Naive thymus-derived CD4-positive, alpha-beta T cell (primary cell): ENCODE measurements around the gene NR2C2. TPM values are rescaled to one million over a fixed set of nuclear protein-coding genes. Genes with fewer than 3 reads are reported as not detected.
A peak's percentile ranks its signal among the peaks of the same experiment; 100 is the strongest.

ENCODE experiments used
- ATAC-seq: fragments of 150-1000 bp; cut with Tn5 transposase; 2 replicates; pipeline ENCODE4 v1.10.0; 2021; ENCODE audit warnings: mild to moderate bottlenecking, moderate library complexity
- CTCF ChIA-PET: fragments of 350-600 bp; sonication (Branson Sonifier 250); formaldehyde crosslinking; loops from one replicate; lab custom pipeline; 2021; ENCODE audit warnings: antibody characterized with exemption; lab: Charles Lee
- POLR2A ChIA-PET: fragments of 350-600 bp; sonication (Branson Sonifier 250); formaldehyde crosslinking; loops from one replicate; lab custom pipeline; 2021; ENCODE audit warnings: antibody characterized with exemption, inconsistent platforms; lab: Charles Lee
- DNase-seq, 9 donors: peaks; one replicate each; pipeline versions ENCODE4 v3.0.0 to v3.0.0-alpha.2; 2020 to 2022; ENCODE audit warnings: mixed read lengths in 1 of 9
- H3K27ac ChIP-seq: one replicate; pipeline ENCODE4 v1.7.0; 2013; ENCODE audit warnings: mild to moderate bottlenecking, low read depth, low read length, moderate library complexity
- H3K27me3 ChIP-seq, 2 donors: one replicate each; pipeline ENCODE4 v1.7.0; 2013; ENCODE audit warnings: low read length in 2 of 2, mild to moderate bottlenecking in 2 of 2, moderate library complexity in 2 of 2; ENCODE audit not compliant: control insufficient read depth in 2 of 2, insufficient read depth in 2 of 2
- H3K36me3 ChIP-seq, 3 experiments: 1 replicate in 2 of 3; 2 replicates in 1 of 3; pipeline ENCODE4 v1.7.0; 2013; ENCODE audit warnings: low read length in 3 of 3, mild to moderate bottlenecking in 3 of 3, moderate library complexity in 1 of 3; ENCODE audit not compliant: insufficient read depth in 3 of 3, control insufficient read depth in 2 of 3
- H3K4me1 ChIP-seq, 2 donors: one replicate each; pipeline ENCODE4 v1.7.0; 2013; ENCODE audit warnings: low read length in 2 of 2, mild to moderate bottlenecking in 2 of 2, moderate library complexity in 1 of 2; ENCODE audit not compliant: control insufficient read depth in 2 of 2, insufficient read depth in 2 of 2
- H3K4me3 ChIP-seq: 2 replicates; pipeline ENCODE4 v1.7.0; 2013; ENCODE audit warnings: mild to moderate bottlenecking, low read length
- H3K9me3 ChIP-seq, 3 experiments: 1 replicate in 2 of 3; 2 replicates in 1 of 3; pipeline ENCODE4 v1.7.0; 2013; ENCODE audit warnings: low read length in 3 of 3; ENCODE audit not compliant: control insufficient read depth in 2 of 3
- H3K27ac Mint-ChIP-seq, 9 donors: one replicate each; pipeline ENCODE4 v1.8.0; 2020 to 2022; ENCODE audit warnings: mixed read lengths in 9 of 9, mild to moderate bottlenecking in 8 of 9, moderate library complexity in 5 of 9, inconsistent platforms in 2 of 9
- H3K27me3 Mint-ChIP-seq, 5 donors: one replicate each; pipeline ENCODE4 v1.8.0; 2021 to 2022; ENCODE audit warnings: mixed read lengths in 5 of 5, mild to moderate bottlenecking in 1 of 5
- H3K36me3 Mint-ChIP-seq, 5 donors: one replicate each; pipeline ENCODE4 v1.8.0; 2020 to 2022; ENCODE audit warnings: mixed read lengths in 5 of 5, mild to moderate bottlenecking in 3 of 5, inconsistent platforms in 1 of 5
- H3K4me1 Mint-ChIP-seq, 7 donors: one replicate each; pipeline ENCODE4 v1.8.0; 2020 to 2022; ENCODE audit warnings: mixed read lengths in 7 of 7, mild to moderate bottlenecking in 3 of 7, inconsistent platforms in 1 of 7
- H3K4me3 Mint-ChIP-seq, 10 donors: one replicate each; pipeline ENCODE4 v1.8.0; 2020 to 2022; ENCODE audit warnings: mild to moderate bottlenecking in 10 of 10, mixed read lengths in 10 of 10, moderate library complexity in 6 of 10, inconsistent platforms in 2 of 10
- H3K9me3 Mint-ChIP-seq, 11 donors: one replicate each; pipeline ENCODE4 v1.8.0; 2020 to 2022; ENCODE audit warnings: mixed read lengths in 11 of 11, mild to moderate bottlenecking in 4 of 11, inconsistent platforms in 1 of 11, moderate library complexity in 1 of 11
- intact Hi-C, 2 donors: fragments of 100-400 bp; cut with micrococcal nuclease; formaldehyde crosslinking; loops; one replicate each; pipeline ENCODE4 v1.15.1; 2023
- polyA plus RNA-seq, 2 donors: library from polyadenylated mRNA; unstranded; fragments of 300-500 nt; fragmentation: Illumina TruSeq; gene quantifications; one replicate each; pipeline ENCODE4 v1.2.3, GENCODE V29; 2021
- total RNA-seq, 6 experiments: library from RNA in 5 of 6; stranded (reverse) in 5 of 6; gene quantifications; 1 replicate in 5 of 6; 2 replicates in 1 of 6; pipeline ENCODE4 v1.2.3 and lab custom pipeline; 2021 to 2026

Gene NR2C2
- total and polyA plus RNA-seq, 7 experiments from 2014 or later, result 12.7 to 96.3 (median 55.7) TPM

- no peak overlapping the region for H3K27ac ChIP-seq
- Mint-ChIP-seq H3K27me3 (peaks cover 0 to 9% (median 0%) of the 10 kb centered on the region in 5 donors), H3K4me1 (peaks cover 0 to 3% (median 0%) of the 10 kb centered on the region in 7 donors), H3K4me3 (no peak overlapping the region), H3K9me3 (no peaks in the 10 kb centered on the region), H3K27ac (no peak overlapping the region), H3K36me3 (no peaks in the 10 kb centered on the region)
- H3K27me3 ChIP-seq, result no peaks in the 10 kb centered on the region
- DNase-seq (no peak), ATAC-seq (no peak)
- no peaks in the 10 kb centered on the region for H3K9me3 ChIP-seq
- no peak overlapping the region for H3K4me3 ChIP-seq
- ChIA-PET POLR2A (no interaction called here), CTCF (interaction anchor here (0.6 kb wide), 1 partner anchor 8 kb away, joined by 6 read pairs; no protein-coding TSS in a partner anchor)
- no peaks in the 10 kb centered on the region for H3K4me1 ChIP-seq
- intact Hi-C loops, result no loop called here
- no peaks in the 10 kb centered on the region for H3K36me3 ChIP-seq
Measured at GRCh38 chr3:14935592-14936345, 11.6 kb upstream of the NR2C2 start.

- no peak overlapping the region for H3K27ac ChIP-seq
- DNase-seq, result no peak
- H3K4me1 ChIP-seq, result no peaks in the 10 kb centered on the region
- POLR2A ChIA-PET, result no interaction called here
- CTCF ChIA-PET, result no interaction called here
- H3K27ac Mint-ChIP-seq, result peak overlapping the region in 2 of 9 donors; percentile 57 to 68
- no peak overlapping the region for H3K4me3 ChIP-seq
- H3K36me3 ChIP-seq, result peaks cover 0 to 8% (median 0%) of the 10 kb centered on the region in 3 experiments
- no peaks in the 10 kb centered on the region for H3K27me3 ChIP-seq
- H3K36me3 Mint-ChIP-seq, result peaks cover 0 to 9% (median 1%) of the 10 kb centered on the region in 5 donors
- H3K9me3 ChIP-seq, result no peaks in the 10 kb centered on the region
- no peaks in the 10 kb centered on the region for H3K9me3 Mint-ChIP-seq
- intact Hi-C loops, result no loop called here
- ATAC-seq, result no peak
- peaks cover 0 to 2% (median 0%) of the 10 kb centered on the region in 5 donors for H3K27me3 Mint-ChIP-seq
- H3K4me1 Mint-ChIP-seq, result peaks cover 0 to 18% (median 12%) of the 10 kb centered on the region in 7 donors
- no peak overlapping the region for H3K4me3 Mint-ChIP-seq
Measured at GRCh38 chr3:14938954-14939353, 8.4 kb upstream of the NR2C2 start.

- peaks cover 0 to 2% (median 0%) of the 10 kb centered on the region in 11 donors for H3K9me3 Mint-ChIP-seq
- H3K4me1 ChIP-seq, result peaks cover 10 to 12% of the 10 kb centered on the region in 2 donors
- H3K36me3 Mint-ChIP-seq, result peaks cover 0 to 24% (median 10%) of the 10 kb centered on the region in 5 donors
- intact Hi-C loops, result loop anchor here in 1 of 2 donors (10.0 kb wide), 1 partner anchor 1977 kb away; no protein-coding TSS in a partner anchor
- H3K27ac Mint-ChIP-seq, result peak overlapping the region in 5 of 9 donors; percentile 4 to 65 (median 51)
- ChIA-PET CTCF (no interaction called here), POLR2A (no interaction called here)
- DNase-seq (no peak), ATAC-seq (no peak)
- H3K4me3 Mint-ChIP-seq, result no peak overlapping the region
- H3K36me3 ChIP-seq, result peaks cover 0 to 16% (median 0%) of the 10 kb centered on the region in 3 experiments
- no peaks in the 10 kb centered on the region for H3K9me3 ChIP-seq
- peaks cover 9 to 43% (median 29%) of the 10 kb centered on the region in 7 donors for H3K4me1 Mint-ChIP-seq
- H3K27me3 Mint-ChIP-seq, result peaks cover 0 to 2% (median 0%) of the 10 kb centered on the region in 5 donors
- H3K27ac ChIP-seq, result no peak overlapping the region
- no peaks in the 10 kb centered on the region for H3K27me3 ChIP-seq
- no peak overlapping the region for H3K4me3 ChIP-seq
Measured at GRCh38 chr3:14941871-14942270, 5.5 kb upstream of the NR2C2 start.

GRCh38 chr3:14943042-14943441 is 4.3 kb upstream of the NR2C2 start:
- no peak overlapping the region for H3K4me3 ChIP-seq
- ChIA-PET CTCF (no interaction called here), POLR2A (no interaction called here)
- Mint-ChIP-seq H3K27me3 (no peaks in the 10 kb centered on the region), H3K36me3 (peaks cover 0 to 24% (median 10%) of the 10 kb centered on the region in 5 donors), H3K4me1 (peaks cover 9 to 45% (median 30%) of the 10 kb centered on the region in 7 donors), H3K4me3 (no peak overlapping the region), H3K27ac (peak overlapping the region in 2 of 9 donors; percentile 44 to 51), H3K9me3 (peaks cover 0 to 2% (median 0%) of the 10 kb centered on the region in 11 donors)
- no peak overlapping the region for H3K27ac ChIP-seq
- H3K9me3 ChIP-seq, result no peaks in the 10 kb centered on the region
- ATAC-seq (no peak), DNase-seq (no peak)
- intact Hi-C loops, result loop anchor here in 1 of 2 donors (10.0 kb wide), 1 partner anchor 1978 kb away; no protein-coding TSS in a partner anchor
- peaks cover 10 to 13% of the 10 kb centered on the region in 2 donors for H3K4me1 ChIP-seq
- H3K27me3 ChIP-seq, result no peaks in the 10 kb centered on the region
- H3K36me3 ChIP-seq, result peaks cover 0 to 18% (median 0%) of the 10 kb centered on the region in 3 experiments

GRCh38 chr3:14946236-14946635 is 1.1 kb upstream of the NR2C2 start:
- ChIA-PET POLR2A (interaction anchor here (1.1 to 2.0 kb wide), 4 partner anchors 118 to 767 kb away, joined by 3 to 15 read pairs (median 4); partner anchors contain the start of genes CCDC174, LSM3 and XPC), CTCF (no interaction called here)
- Histone ChIP-seq H3K27me3 (no peaks in the 10 kb centered on the region), H3K36me3 (peaks cover 0 to 20% (median 0%) of the 10 kb centered on the region in 3 experiments), H3K4me3 (peak overlapping the region; percentile 86), H3K27ac (peak overlapping the region; percentile 99), H3K9me3 (no peaks in the 10 kb centered on the region), H3K4me1 (peaks cover 19 to 22% of the 10 kb centered on the region in 2 donors)
- H3K27me3 Mint-ChIP-seq, result peaks cover 0 to 2% (median 0%) of the 10 kb centered on the region in 5 donors
- peaks cover 24 to 67% (median 54%) of the 10 kb centered on the region in 7 donors for H3K4me1 Mint-ChIP-seq
- no peak for ATAC-seq
- no peak for DNase-seq
- H3K4me3 Mint-ChIP-seq, result peak overlapping the region; percentile 85 to 100 (median 92)
- H3K9me3 Mint-ChIP-seq, result peaks cover 0 to 2% (median 0%) of the 10 kb centered on the region in 11 donors
- H3K36me3 Mint-ChIP-seq, result peaks cover 0 to 30% (median 10%) of the 10 kb centered on the region in 5 donors
- intact Hi-C loops, result loop anchor here (2.0 to 10.0 kb wide), 6 partner anchors 431 to 1981 kb away; no protein-coding TSS in a partner anchor
- H3K27ac Mint-ChIP-seq, result peak overlapping the region; percentile 91 to 100 (median 95)

- POLR2A ChIA-PET, result interaction anchor here (0.6 to 2.0 kb wide), 6 partner anchors 33 to 768 kb away, joined by 3 to 15 read pairs (median 3); partner anchors contain the start of genes CCDC174, LSM3 and XPC
- Mint-ChIP-seq H3K27me3 (peaks cover 0 to 2% (median 0%) of the 10 kb centered on the region in 5 donors), H3K36me3 (peaks cover 0 to 30% (median 10%) of the 10 kb centered on the region in 5 donors), H3K9me3 (peaks cover 0 to 2% (median 0%) of the 10 kb centered on the region in 11 donors), H3K4me1 (peaks cover 24 to 69% (median 54%) of the 10 kb centered on the region in 7 donors), H3K27ac (peak overlapping the region; percentile 91 to 100 (median 95)), H3K4me3 (peak overlapping the region; percentile 85 to 100 (median 92))
- DNase-seq, result no peak
- H3K4me3 ChIP-seq, result peak overlapping the region; percentile 86
- H3K36me3 ChIP-seq, result peaks cover 0 to 20% (median 0%) of the 10 kb centered on the region in 3 experiments
- intact Hi-C loops, result loop anchor here (1.0 to 10.0 kb wide), 11 partner anchors 153 to 1982 kb away; partner anchors contain the start of genes CAPN7 (in 1 of the 2), EAF1 (in 1 of the 2), METTL6 (in 1 of the 2) and RBSN (in 1 of the 2)
- H3K9me3 ChIP-seq, result no peaks in the 10 kb centered on the region
- H3K27me3 ChIP-seq, result no peaks in the 10 kb centered on the region
- H3K4me1 ChIP-seq, result peaks cover 19 to 22% of the 10 kb centered on the region in 2 donors
- ATAC-seq, result no peak
- H3K27ac ChIP-seq, result peak overlapping the region; percentile 99
- CTCF ChIA-PET, result interaction anchor here (0.9 kb wide), 1 partner anchor 27 kb away, joined by 3 read pairs; no protein-coding TSS in a partner anchor
Measured at GRCh38 chr3:14946739-14947099, 664 bp upstream of the NR2C2 start.
